ENCODE results near the gene PCDH10. TPM values are rescaled to one million over a fixed set of nuclear protein-coding genes. Genes with fewer than 3 reads are reported as not detected.

Gene PCDH10
- total RNA-seq, 1 donor from 2014 or later = 31.7 TPM

GRCh38 chr4:133149932-133150471 is 908 bp downstream of the PCDH10 start:
- no peak for DNase-seq (ENCODE audit: low read depth, low spot score)

- DNase-seq (ENCODE audit: low read depth, low spot score) = no peak
These were observed 1.6 kb downstream of the PCDH10 start for GRCh38 chr4:133150486-133151340.

DNA sequence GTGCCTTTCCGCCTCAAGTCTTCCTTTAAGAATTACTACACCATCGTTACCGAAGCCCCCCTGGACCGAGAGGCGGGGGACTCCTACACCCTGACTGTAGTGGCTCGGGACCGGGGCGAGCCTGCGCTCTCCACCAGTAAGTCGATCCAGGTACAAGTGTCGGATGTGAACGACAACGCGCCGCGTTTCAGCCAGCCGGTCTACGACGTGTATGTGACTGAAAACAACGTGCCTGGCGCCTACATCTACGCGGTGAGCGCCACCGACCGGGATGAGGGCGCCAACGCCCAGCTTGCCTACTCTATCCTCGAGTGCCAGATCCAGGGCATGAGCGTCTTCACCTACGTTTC is 2.2 kb downstream of the PCDH10 start:
- DNase-seq (ENCODE audit: low read depth, low spot score) = no peak

DNA sequence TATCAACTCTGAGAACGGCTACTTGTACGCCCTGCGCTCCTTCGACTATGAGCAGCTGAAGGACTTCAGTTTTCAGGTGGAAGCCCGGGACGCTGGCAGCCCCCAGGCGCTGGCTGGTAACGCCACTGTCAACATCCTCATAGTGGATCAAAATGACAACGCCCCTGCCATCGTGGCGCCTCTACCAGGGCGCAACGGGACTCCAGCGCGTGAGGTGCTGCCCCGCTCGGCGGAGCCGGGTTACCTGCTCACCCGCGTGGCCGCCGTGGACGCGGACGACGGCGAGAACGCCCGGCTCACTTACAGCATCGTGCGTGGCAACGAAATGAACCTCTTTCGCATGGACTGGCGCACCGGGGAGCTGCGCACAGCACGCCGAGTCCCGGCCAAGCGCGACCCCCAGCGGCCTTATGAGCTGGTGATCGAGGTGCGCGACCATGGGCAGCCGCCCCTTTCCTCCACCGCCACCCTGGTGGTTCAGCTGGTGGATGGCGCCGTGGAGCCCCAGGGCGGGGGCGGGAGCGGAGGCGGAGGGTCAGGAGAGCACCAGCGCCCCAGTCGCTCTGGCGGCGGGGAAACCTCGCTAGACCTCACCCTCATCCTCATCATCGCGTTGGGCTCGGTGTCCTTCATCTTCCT is 2.7 kb downstream of the PCDH10 start:
- no peak for DNase-seq (ENCODE audit: low read depth, low spot score)

GRCh38 chr4:133152330-133152821 is 3.3 kb downstream of the PCDH10 start:
- no peak for DNase-seq (ENCODE audit: low read depth, low spot score)

GRCh38 chr4:133152831-133153481 is 3.9 kb downstream of the PCDH10 start:
- no peak for DNase-seq (ENCODE audit: low read depth, low spot score)

DNA sequence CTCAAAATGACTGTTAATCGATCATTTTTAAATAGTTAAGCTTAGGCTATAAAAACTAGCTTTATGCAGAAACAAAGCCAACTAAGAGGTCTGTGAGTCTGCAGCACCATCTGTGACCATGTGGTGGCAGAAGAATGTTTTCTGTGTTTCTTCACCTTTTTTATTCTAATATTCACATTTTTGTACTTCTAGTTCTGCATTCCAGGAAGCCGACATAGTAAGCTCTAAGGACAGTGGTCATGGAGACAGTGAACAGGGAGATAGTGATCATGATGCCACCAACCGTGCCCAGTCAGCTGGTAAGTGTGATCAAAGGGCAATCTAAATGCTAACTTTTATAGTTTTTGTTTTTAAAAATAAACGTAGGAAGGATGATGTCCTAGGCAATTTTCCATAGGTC is 5.6 kb downstream of the PCDH10 start:
- DNase-seq (ENCODE audit: low read depth, low spot score) = no peak

- DNase-seq (ENCODE audit: low read depth, low spot score) = no peak
These were observed 7.0 kb downstream of the PCDH10 start for GRCh38 chr4:133156096-133156495.

DNA sequence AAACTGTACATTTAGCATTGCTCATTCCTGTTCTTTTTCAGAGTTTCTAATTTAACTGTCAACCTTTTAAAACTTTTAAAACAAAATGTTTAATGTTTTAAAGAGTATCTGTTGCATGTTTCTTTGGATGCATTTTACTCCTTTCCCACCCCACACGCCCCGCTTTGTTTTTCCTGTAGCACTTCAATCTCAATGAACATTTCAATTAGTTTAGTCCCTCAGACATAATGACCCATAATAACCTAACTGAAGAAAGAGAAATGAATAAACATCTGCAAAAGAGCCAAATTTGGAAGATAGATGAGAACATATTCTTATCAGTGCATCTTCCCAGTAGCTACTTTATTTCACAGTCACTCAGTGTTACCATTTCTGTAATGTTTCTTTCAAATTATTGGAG is 7.5 kb downstream of the PCDH10 start:
- no peak for DNase-seq (ENCODE audit: low read depth, low spot score)

DNA sequence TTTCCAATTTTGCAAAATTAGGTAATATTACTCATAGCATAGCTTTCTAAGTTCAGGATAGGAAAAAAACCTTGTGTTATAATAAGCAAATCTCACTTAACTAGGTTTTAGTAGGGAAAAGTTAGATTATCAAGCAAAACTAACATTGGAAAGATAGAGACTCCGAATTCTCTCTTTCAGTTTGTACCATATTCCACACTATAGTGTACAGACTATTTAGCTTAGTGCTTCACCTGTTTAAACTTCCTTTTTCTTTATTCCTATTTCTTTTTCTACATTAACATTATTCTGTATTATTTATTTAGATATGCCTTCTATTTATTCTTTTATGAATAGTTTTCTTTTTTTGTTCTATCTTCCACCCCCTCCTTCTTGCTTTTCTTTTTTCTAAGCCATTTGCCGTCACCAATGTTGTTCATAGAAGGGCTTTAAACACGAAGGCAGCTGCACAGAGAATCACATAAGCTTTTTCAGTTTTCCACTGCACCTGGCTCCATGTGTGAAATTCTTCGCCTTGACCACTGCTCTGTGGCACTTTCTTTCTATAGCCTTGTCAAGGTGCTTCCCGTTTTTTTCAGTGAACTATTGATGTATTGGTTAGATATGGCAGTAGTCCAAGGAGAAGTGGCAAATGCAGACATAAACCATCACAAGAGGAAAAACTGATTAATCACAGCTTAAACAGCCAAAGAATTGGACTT is 8.5 kb downstream of the PCDH10 start:
- no peak for DNase-seq (ENCODE audit: low read depth, low spot score)

GRCh38 chr4:133160853-133161252 is 11.8 kb downstream of the PCDH10 start:
- no peak for DNase-seq (ENCODE audit: low read depth, low spot score)

GRCh38 chr4:133161570-133162295 is 12.6 kb downstream of the PCDH10 start:
- DNase-seq (ENCODE audit: low read depth, low spot score) = no peak

DNA sequence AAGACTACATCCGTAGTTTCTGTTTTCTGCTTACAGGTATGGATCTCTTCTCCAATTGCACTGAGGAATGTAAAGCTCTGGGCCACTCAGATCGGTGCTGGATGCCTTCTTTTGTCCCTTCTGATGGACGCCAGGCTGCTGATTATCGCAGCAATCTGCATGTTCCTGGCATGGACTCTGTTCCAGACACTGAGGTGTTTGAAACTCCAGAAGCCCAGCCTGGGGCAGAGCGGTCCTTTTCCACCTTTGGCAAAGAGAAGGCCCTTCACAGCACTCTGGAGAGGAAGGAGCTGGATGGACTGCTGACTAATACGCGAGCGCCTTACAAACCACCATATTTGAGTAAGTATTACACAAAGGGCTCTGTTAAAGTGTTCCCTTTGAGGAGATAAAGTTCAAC is 13.8 kb downstream of the PCDH10 start:
- no peak for DNase-seq (ENCODE audit: low read depth, low spot score)

GRCh38 chr4:133178956-133179355 is 29.9 kb downstream of the PCDH10 start:
- DNase-seq (ENCODE audit: low read depth, low spot score) = no peak

DNA sequence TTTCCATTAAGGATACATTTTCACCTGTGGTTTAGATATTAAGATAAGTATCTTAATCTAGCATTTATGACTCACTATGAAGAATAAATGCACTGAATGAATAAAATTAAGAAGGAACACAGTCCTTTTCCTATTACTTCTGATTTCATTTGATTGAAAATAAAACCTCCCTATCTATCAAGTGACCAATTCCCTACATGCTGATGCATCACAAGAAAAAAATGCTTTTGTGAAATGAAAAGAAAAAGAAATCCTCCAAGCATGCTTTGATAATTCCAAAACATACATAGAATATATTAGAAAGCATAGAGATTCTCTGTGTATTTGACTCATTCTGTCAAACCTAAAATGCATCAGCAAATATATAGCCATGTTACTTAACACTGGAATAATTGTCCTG is 37.1 kb downstream of the PCDH10 start:
- no peak for DNase-seq (ENCODE audit: low read depth, low spot score)

DNA sequence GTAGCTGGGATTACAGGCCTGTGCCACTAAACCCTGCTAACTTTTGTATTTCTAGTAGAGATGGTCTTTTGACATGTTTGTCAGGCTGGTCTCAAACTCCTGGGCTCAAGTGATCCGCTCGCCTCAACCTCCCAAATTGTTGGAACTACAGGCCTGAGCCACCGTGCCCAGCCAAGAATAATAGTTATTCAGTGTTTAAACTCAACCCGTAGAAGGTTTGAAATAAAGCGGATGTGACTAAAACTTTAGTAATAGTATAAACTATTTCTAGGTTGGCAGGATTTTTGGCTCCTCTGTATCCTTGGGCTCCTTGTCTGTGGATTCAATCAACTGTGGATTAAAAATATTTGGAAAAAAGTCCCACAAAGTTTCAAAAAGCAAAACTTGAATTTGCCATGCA is 37.8 kb downstream of the PCDH10 start:
- no peak for DNase-seq (ENCODE audit: low read depth, low spot score)

DNA sequence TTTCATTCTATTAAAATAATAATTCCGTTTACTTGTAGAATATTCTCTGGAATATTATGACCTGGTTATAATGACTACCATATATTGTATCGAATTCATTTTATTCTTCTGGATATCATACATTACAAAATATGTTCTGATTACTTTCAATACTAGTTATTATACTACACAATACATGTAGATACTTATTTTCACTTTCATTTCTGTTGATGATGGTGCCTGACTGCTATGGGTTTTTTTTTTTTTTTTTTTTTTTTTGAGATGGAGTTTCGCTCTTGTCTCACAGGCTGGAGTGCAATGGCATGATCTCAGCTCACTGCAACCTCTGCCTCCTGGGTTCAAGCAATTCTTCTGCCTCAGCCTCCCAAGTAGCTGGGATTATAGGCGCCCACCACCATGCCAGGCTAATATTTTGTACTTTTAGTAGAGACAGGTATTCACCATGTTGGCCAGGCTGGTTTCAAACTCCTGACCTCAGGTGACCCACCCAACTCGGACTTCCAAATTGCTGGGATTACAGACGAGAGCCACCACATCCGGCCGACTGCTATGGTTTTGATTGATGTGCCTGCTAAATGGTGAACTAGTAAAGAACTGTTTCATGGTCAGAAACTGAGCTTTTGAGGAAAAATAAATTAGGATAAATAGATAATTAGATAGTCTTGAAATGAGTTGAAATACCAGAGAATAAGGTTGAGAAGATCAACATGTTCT is 39.5 kb downstream of the PCDH10 start:
- no peak for DNase-seq (ENCODE audit: low read depth, low spot score)

DNA sequence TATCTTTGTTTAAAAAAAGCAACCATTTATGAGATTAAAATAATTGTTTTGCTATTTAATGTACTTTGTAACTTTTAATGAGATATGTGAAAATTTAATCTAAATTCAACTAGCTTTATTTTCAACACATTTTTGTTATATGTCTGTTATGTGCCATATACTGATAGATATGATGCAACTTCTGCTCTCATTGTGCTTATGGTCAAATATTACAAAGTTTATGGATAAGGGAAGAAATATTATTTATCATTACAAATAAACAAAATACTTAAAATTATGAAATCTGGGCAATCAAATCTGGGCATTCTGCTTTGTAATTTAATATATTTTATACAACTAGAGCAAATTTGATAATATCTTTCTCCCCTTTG is 40.0 kb downstream of the PCDH10 start:
- DNase-seq (ENCODE audit: low read depth, low spot score) = no peak

- no peak for DNase-seq (ENCODE audit: low read depth, low spot score)
These were observed 41.0 kb downstream of the PCDH10 start for GRCh38 chr4:133190098-133190497.

DNA sequence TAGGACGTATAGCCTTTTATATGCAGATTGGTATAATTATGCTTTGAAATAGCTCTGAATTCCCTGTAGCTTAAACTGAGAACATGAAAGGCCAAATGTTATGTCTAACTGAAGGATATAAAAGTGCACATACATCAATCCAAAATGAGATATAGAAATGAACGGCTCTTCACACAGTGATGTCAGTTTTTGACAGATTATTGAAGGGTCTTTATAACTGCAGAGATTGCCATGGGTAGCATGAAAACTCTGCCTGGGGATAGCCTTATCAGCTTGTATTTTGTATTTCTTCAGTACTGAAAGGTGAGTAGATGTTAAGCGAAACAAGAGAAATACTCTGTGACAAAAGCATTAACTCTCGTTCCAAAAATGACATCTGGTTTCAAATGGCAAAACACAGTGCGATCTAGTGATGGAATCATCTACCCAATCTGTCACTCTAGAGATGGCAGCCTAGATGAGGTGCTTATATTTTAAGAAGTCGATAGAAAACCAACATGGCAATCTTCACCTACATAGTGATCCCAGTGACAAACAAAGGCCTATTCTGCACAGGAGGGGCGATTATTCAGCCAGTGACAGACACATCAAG is 59.7 kb downstream of the PCDH10 start:
- no peak for DNase-seq (ENCODE audit: low read depth, low spot score)

All from pulmonary artery endothelial cell (primary cell).